Stimulated activated CD8-positive, alpha-beta memory T cell treated with anti-CD3 and anti-CD28 coated beads, Interleukin-4, amount 100 ng/mL, for 24 hours (primary cell): ENCODE measurements around the gene POU2F1.

Experiments
- DNase-seq: peaks from one replicate; pipeline ENCODE4 v3.0.0-alpha.2; 2020; ENCODE audit warnings: low read depth

Gene POU2F1

DNA sequence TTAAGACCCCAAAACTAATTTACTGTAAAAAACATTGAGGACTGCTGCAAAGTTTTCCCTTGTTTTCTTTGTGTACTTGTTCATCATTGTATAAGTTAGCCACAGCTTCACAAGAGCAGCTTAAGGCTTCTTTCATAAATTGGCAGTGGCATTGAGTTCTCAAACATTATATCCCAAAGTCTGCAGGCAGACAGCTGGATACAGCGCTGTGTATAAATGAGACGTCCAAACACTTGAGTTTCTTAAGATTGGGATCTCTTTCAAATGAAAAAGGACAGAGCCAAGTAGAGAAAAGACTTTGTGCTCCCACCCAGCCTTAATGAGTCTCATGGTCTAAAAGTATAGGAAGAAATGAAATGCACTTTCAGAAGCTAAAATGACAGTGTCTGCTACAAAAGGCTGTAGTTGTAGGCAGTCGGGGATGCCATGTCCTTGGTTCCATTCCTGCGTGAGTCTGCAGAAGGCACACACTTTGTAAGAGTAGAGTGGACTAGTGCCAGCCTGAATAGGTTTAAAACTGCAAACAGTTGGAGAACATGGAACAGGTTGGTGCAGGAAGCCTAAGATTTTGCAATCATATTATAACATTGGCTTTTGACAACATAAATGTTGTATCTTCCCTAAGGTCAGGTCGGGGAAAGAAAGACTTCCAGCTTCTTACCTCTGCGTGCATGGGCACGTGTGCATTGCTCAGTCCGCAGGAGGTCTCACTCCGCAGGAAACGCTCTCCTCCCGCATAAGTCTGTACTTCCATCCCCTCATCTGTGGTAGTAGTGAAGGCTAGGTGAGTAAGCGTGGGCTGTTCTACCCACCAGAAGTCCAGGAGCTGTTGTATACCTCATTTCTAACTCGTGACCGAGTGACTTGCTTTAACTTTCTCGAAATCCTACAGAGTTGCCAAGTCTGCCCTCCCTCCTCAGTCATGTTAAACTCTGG lies 203.3 kb downstream of the POU2F1 start:
- no peak for DNase-seq

DNA sequence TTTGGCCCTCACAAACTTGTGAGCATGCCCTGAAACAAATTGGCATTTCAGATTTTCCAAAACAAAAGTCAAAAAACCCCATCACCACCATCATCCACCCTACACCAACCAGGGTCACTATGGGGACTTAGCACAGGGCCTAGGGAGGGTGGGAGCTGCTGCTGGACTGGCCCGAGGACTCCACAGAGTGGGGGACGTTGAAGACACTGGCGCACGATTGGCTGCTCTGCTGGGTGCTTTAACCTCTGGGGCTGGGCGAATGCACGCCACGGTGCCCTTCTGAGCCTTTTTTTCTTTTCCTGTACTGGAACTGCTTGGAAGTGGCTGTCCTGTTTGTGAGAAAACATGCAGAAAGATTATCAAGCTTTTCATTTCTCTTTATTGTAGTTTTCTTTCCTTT lies 204.8 kb downstream of the POU2F1 start:
- no peak for DNase-seq

DNA sequence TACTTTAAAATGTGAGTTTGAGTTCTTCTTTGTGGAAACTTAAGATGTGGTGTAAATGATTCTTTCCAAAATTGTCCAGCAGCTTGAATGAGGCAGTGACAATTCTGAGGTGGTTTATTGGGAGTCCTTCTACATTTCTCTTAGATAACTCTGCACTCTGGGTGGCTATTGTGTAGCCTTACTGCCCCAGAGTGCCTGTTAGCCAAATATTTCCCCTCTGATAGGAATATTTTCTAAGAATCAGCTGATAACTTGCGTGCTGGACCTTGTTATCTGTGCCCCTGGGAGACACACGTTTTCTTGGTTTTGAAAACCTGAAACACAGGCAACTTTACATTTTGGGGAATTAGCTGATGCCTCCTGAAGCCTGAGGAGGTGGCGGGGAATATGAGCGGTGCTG lies 206.0 kb downstream of the POU2F1 start:
- no peak for DNase-seq

DNA sequence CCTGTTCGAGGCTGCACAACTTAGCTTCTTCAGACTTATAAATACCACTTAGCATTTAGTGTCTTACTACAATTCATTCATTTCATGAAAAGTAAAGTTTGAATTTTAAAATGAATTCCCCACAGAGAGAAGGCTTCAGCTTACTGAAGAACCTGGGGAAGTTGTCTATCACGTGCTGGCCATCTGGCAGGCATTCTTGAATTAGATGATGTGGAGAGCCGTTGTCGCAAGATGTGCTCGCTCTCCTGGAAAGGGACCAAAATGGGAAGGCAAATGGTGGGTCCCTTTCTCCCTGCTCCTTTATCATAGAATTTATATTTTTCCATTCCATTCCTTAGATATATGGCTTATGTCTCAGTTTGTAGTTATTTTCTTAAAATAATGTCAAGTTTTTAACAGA lies 207.2 kb downstream of the POU2F1 start:
- no peak for DNase-seq

DNA sequence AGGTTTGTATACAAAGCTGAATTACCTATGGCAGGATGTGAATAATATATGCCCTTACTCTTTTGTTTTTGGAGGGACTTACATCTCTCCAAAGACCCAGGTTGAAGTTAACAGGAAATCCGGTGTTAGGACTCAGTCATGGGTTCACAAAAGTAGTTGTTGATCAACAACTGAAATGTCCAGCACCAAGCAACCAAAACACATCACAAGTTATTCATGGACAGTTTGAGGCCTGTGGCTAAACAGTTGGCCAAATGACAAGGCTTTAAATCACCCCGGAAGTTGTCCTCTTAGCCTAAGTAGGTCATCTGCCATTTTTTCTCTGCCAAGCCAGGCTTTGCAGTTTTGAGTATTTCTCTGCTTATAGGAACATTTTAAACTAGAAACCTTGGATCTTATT lies 207.7 kb downstream of the POU2F1 start:
- no peak for DNase-seq

DNA sequence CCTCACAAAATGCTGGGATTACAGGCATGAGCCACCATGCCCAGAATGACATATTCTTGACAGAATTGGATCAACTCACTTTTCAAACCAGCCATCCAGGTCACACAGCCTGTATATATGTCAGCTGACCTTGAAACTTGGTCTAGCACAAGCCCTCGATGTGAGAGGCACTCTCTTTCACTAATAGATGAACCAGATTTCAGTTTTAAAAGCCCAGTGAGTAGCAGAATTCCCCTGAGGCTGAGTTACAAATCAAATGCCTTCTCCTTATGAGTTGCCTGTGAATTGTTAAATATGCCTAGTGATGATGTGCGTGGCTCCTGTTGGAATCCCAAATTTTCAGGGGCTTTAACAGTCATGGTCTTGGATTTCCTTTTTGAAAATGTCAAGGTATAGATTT lies 208.9 kb downstream of the POU2F1 start:
- DNase-seq = no peak

DNA sequence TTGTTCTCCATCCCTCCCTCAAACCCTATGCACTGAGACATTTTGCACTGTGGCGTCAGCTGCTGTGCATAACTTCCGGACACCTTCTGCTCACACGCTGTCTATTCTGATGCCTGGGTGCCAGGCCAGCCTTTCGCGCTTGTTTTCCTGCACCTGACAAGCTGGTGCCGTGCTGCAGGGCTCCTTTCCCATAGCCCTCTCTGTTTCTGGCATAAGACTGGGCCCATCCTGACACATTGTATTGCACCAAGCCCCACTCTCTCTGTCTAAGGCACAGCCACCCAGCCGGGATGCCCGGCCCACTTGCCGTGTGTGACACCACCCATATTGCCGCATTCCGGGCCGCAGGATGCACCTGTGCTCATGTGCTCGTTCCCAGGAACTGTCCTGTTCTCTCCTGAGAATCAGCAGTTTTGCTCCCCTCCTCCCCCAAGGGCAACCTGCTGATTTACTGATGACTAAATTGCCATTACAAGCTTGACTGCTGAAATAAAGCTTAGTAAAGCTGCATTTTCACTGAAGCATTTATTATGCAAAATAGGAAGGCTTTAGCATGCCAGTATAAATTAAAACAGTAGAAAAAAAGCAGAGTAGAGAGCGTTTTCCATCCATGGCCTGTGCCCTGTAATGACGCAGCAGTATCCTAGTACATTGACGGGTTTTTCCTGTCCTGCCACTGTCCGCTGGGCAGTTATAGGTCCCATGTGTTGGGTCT lies 209.6 kb downstream of the POU2F1 start:
- no peak for DNase-seq

DNA sequence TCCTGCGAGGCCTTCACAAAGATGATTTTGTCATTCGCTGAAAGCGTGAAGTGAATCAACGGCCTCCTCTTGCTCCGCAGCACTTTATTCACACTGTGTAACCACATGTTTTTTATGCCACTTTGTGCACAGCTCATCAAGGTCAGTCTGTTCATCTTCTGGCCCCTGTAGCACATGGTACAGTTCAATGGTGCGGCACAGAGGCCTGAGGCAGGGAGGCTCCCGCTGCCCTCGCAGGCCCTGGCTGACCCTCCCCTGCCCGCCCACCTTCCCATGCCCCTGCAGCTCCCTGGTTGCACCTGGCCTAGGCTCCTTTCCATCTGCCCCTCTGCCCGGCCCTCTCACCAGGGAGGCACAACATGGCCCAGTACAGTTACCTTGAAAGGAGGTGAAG lies 210.2 kb downstream of the POU2F1 start:
- no peak for DNase-seq

DNA sequence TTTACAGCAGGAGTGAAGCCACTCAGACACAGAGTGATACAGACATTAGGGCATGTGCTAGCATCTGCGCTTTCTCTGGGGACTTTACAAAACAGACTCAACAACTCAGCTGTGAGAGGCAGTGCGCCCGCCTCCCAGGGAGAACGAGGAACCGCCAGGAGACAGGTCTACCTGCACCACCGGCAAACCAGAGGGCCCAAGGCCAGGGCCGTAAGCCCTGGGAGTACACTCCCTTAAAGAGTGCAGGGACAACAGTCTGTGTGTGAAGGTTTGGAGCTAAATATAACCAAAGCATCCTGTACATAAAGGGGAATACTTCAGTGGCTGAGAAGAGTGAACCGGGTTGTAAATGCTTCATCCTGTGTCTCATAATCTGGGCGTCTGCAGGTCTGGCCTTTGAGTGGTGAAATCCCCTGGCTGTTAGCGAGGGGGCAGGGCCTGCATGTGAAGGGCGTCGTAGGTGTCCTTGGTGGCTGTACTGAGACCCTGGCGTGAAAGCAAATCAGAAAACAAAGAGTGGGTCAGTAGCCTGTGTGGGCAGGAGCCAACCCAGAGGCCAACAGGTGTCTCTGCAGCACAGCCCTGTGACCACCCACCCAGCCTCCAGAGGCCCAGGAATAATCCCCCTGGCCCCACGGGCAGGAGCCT lies 210.7 kb downstream of the POU2F1 start:
- DNase-seq = no peak

DNA sequence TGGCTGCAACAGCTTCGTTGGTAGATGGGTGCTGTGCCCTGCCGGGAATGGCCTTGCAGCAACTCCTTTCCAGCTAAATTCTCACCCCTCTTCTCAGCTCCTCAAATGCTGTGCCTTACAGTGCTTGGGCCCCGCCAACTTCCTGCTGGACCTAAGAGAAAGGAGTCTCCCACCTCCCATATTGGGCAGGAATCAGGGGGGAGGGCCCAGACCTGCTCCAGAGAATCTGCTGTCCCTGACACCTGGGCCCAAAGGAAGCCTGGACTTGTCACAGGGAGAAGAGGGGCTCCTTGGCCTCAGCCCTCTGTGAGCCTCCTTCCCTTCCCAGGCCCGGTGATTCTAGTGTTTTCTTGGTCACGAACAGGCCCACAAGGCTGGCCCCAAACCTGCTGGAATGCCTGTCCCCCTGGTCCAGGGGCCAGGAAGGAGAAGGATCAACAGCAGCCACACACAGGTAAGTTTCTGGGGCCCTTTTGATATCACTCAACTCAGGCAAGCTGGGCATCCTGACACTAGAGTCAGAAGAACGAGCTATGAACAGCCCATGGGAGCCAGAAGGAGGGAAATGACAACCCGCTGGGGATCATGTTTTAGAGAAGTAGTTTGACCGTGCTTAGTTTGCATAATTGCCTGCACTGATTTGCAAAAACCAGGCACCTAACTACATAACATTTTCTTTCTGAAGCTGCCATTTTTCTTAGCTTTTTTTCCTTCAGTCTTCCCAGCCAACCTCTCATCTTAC lies 211.4 kb downstream of the POU2F1 start:
- DNase-seq = no peak

DNA sequence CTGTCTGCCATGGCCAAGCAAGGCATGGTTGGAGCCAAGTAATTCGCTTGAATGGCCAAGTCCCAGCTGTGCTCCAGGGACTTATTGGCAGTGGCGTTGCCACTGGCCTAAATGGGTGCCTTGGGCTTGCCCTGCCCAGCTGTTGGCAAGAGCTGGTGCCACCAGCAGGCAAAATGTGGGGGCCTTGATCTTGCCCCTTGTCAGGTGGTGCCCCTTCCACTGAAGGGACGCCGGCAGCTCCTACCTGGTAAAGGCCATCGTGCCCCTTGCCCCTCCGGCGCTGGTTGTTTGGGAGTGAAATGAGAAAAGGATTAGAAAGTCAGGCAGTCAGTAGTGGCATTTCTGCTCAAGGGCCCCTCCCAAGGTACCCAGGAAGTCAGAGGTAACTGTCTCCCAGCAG lies 212.1 kb downstream of the POU2F1 start:
- no peak for DNase-seq

DNA sequence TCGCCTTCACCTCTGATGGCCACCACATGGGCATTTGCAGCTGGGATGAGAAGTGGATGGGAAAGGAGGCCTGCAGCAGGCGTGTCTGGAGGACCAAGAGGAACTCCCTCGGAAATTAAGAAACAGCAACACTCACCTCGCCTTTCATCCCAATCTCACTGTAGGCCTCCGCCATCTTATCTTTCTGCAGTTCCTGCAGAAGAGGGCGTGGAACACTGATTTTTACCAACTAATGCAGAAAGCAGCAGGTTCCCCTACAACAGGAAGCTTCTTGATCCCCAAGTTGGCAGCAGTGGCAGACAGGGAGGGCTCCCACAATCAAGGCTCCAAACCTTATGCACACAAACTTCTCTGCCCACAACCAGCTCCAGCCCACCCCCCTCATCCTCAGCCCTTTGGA lies 213.2 kb downstream of the POU2F1 start:
- DNase-seq = no peak

DNA sequence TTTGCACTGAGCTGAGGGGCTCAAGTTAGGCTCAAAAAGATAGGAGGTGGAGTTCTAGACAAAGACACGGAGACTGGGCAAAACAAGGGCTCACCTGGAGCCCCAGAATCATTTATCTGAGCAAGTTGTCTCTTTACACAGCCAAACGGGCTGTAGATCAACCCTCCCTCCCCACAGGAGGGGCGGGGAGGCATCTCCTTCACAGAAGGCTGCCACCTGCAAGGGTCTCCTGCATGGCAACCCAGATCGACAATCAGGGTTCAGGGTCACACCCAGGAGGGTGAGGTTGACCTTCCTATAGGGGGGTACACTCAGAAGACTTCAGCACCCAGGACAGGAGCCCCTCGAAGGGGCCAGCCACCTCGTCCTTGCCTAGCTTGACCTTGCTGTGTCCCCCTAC lies 213.6 kb downstream of the POU2F1 start:
- DNase-seq = no peak

DNA sequence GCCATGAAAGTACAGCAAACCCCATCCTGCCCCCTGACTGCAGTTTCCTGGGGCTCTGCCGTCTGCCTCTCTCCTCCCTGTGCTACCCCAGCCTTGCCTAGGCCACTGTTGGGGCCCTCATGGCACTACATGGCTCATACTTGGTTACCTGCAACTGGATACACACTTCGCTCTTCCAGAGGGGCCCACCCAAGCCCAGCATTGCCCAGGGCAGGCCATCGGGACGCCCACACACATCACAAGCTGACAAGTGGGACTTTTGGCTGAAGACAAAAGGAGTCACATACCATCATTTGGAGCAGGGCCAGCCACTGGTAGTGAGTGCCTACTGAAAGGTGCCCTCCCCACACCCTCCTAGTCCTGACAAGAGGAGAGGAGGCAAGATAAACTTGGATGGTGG lies 214.8 kb downstream of the POU2F1 start:
- DNase-seq = no peak

DNA sequence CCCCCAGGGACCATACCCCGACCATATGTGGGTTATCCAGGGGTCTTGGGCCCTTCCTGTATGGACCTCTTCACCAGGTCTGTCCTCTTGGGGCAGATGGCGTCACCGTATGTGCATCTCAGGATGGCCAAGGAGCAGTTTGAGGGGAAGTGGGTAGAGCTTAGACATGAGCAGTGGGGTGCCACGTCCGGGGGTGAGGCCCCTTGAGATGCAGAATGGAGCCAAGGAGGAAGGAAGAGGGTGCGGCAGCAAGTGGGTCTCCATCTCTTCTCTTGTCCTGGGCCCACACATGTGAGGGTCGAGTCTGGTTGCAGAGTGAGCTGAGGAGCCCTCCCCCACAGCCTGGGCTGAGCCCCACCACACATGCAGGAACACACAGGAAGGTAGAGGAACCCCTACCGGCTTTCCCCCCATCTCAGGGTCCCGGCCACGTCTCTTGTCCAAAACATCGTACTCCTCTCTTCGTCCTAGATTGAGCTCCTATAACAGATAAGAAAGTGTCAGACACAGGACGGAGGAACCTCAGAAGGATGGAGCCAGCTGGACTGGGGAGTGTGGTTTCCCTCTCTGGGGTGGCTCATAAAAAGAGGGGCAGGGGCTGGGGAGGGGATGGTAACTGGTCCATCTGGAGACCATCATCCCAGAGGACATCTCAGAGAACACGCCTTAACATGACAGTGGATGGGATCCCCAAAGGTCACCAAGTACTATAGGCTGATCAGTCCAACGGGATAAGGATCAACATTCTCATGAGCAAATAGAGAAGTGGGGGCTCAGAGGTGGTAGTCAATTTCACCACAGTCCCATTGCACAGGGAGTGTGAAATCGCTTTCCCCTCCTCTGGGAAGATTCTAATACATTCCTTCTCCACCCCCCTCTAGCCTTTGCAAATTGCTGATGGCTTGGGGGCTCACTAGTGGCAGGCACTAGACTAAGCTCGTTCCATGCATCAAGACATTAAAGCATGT lies 217.8 kb downstream of the POU2F1 start:
- no peak for DNase-seq

DNA sequence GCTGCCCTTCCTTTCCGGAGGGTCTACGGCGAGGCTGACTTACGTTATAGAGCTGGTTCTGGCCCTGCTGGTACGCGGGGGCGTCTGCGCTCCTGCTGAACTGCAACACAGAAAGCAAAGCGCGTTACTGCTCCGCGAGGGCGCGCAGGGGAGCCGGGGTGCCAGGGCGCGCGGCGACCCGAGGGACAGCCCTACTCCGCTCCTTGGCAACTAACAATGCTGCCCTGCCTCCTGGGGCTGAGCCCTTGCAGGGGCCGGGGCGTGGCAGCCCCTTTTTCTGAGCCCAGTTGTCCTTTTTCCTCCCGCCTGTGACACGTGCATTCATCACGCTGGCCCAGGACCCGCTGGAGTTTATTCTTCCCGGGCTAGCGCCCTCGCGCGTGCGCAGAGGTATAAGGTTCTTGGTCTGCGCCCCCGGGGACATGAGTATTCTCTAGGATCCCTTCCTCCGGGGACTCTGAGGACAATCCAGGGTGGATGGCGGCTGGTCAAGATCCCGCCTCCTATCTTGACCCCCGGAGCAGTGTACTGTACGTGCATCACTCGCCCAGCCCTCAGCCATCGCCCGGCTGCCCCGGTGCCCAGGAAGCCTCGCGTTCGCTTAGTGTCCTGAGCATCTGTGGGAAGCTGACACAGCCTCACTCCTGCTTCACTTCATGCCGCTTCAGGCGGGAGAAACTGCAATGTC lies 218.8 kb downstream of the POU2F1 start:
- DNase-seq = no peak

DNA sequence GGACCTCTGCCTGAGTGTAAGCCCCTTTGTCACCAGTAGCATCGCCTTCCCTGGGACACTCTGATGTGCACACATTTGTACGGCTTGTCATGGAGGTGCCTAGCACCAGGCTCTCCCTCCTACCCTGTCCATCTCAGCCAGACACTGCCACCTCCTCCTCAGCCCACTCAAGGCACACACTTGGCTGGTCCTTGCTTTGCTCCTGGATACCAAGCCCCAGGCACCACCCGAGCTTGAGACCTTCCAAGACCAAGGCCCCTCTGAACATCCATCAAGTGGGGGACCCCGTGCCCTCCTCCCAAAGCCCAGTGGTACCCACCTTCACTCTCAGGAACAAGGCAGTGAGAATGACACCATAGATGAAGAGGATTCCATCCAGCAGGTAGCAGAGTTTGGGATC lies 219.7 kb downstream of the POU2F1 start:
- no peak for DNase-seq

DNA sequence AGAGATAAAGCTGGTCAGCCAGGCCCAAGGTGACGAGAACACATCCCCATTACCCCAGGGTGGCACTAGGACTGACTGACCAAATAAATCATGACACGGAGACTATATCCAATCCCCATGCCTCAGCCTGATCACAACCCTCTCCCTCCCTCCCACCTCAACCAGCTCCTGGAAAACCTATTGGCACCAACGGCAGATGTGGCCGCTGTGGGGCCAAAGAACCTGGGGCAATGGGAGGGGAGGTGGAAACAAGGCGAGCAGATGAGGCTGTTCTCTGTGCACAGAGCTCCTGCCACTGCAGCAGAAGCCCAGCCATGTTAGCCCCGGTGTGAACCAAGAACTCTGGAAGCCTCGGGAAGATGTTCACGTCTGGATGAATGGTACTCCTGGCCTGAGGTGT lies 220.1 kb downstream of the POU2F1 start:
- no peak for DNase-seq

DNA sequence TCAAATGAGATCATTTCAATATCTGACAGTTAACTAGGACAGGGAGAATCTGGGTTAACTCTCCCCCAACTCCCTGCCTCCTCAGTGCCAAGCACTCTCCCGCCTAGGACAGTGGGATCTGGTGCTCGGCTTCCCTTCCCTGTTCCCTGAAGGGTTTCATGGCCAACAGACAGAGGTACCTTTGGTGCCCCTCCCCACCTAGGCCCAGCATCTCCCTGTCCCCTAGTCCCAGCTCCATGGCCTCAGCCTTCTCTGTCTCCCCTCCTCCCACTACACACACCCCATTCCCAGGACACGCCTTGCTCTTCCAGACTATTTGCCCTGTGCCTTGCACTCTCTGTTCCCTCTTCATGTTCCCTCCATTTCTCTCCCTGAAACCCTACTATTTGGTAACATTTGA lies 220.5 kb downstream of the POU2F1 start:
- DNase-seq = no peak

DNA sequence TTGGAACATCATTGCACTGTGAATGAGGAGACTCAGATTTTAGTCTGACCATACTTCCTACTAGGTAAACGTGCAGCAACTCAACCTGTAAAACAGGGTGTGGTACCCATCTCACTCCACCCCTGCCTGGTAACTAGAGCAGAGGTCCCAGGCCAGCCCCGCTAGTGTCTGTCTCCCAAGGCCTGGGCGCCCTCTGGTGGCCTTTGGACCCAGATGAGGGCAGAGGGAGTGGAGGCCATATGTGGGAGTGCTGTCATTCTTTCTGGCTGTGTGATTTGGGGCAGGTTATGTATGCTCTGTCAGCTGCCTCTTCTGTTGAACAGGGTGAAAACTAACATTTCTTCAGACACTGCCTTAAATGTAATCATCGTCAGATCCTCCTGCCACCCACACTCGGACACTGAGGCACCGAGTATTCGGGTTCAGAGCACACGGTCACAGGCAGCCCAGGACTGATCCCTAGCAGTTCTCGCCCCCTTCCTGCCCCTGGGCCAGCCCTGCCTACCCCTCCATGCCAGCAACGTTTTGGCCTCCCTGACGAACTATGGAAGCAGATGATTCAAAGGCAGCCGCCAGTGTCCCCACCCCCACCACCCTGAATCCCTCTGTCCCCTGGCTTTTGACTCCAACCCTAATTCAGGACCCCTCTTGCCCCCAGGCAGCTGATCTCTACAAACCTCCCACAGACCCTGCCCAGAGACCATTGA lies 221.6 kb downstream of the POU2F1 start:
- peak; percentile 82 for DNase-seq
